CD4-positive, alpha-beta T cell treated with Interleukin-6 for 4 hours (primary cell): ENCODE results near the gene HOXC9.
A peak's percentile ranks its signal among the peaks of the same experiment; 100 is the strongest.

Experiments used
- DNase-seq: peaks from one replicate; pipeline ENCODE4 v3.0.0-alpha.2; 2020; ENCODE audit warnings: mixed read lengths

HOXC9 gene

DNA sequence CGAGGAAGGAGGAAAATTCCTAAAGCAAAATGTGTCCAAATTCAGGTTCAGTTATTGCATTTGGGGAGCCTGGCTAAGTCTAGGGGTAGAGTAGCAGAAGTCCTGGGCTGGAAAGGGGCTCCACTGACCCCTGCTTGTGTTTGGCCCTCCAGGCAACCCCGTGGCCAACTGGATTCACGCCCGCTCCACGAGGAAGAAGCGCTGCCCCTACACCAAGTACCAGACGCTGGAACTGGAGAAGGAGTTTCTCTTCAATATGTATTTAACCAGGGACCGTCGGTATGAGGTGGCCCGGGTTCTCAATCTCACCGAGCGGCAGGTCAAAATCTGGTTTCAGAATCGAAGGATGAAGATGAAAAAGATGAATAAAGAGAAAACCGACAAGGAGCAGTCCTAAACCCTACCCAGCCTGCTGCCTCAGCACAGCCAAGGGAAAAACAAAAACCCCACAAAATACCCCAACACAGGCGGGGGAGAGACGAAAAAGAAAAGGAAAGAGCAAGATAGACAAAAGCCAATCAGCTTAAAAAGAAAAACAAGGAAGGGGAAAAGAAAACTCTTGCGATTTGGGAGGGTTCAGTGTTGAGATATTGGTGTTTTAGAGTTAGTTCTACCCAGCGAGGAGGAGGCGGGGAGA, 2.4 kb downstream of the HOXC9 start:
- no peak for DNase-seq

DNA sequence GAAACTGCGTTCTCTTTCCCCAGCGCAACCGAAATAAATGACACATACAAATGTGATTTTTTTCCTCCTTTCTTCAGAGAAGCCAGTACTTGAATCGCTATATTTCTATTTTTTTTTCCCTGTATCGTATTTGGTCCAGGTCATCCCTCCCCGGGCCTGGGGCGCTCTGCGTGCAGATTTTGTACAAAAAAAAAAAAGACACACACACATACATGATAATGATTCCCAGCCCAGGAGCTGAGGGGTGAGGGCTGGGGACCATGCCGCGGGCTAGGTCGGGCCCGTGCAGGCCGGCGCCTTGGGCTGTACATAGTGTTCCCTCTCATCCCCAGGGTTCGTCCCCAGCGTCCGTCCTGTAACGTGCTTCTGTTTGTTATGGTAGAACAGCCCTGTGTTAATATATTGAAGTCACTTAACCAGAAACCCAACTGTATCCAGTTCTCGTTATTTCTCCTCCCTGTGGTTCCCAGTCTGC, 3.0 kb downstream of the HOXC9 start:
- no peak for DNase-seq

DNA sequence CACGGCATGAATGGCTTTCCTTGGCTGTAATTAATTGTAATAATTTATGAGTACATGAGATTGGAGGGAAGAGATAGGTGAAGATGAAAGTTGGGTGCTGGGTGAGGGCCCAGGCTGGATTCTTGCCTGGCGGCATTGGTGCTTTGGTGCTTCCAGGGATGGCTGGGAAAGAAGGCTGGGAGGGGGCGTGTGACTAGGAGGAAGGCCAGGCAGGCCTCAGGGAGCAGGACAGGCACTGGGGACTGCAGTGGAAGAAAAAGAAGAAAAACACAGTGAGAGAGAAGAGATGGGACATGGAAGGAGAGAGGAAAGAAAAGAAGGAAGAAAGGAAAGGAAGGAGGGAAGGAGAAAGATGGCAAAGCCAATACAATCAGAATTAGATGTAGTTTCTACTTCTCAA, 3.7 kb downstream of the HOXC9 start:
- DNase-seq: no peak

DNA sequence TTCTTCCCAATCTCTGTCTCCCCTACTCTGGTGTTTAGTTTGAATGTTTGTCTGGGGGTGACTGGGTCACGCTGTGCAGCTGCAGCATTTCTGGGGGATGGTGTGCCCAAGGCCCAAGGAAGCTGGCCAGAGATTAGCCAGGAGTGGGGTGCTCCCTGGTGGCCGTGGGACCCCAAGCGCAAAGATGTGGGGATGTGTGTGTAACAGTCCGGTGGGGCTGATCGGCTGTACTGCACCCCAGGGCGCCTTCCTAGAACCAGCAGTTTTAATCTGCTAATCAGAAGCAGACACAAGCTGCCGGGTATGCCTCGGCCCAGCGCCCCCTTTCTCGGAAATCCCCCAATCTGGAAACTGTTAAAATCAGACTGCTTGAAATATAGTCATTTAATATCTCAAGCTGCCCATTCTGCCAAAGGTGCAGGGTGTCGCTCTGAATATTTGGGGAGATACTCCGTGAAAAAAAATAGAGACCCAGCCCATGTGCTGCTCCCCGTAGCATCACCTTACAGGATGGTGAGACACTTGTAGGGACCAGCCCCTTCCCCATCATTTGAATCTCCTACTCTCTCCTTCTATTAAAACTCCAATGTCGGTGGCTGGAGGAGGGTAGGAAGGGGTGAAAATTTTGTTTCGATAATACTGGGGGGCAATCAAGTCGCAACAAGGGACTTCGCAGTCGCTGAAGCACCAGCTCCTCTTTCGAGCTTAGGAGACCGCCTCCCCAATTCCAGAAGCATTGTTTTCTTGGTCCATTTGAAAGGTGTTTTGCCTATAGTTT, 4.3 kb downstream of the HOXC9 start:
- no peak for DNase-seq

DNA sequence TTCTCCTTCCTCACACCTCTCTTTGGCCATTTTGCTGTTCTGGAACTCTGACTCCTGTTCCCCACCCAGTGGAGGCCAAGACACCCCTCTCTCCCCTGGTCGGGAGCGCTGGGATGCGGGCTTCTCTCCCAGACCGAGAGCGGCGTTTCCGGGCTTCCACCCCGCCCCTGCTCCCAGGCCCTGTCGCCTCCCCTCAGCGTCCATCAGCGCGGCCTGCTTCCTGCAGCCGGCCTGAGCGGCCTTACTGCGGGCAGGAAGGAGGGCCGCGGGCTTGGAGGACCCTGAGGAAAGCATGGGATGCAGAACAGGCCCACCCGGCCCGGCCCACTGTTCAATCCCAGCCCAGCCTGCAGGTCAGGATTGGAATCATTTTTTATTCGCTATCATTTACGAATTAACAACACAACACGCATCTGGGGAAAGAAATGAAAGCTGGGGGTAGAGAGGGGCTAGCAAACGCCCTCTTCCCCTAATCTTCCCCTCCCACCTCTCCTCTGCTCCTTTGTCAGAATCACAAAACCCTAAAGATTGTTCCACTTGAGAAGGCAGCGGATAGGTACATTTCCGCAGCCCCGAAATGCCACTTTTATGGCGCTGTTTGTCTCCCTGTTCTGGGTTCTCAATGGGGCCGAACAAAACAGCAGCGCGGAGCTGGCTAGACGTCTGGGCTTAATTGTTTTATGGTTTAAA, 5.0 kb downstream of the HOXC9 start:
- DNase-seq: no peak

DNA sequence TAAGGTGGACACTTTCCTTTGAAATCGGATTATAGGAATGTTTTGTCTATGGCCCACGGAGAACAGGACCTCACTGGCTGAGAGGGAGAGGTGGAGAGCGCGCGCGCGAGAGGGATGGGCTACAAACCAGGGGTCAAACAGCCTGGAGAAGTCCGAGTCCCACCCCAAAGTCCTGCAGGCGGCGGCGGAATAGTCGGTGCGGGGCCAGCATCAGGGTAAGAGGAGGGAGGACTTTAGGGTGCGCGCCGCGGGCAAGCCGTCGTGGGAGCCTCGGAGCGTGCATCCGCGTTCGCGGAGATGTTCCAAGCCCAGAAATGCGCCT, 5.5 kb downstream of the HOXC9 start:
- no peak for DNase-seq

DNA sequence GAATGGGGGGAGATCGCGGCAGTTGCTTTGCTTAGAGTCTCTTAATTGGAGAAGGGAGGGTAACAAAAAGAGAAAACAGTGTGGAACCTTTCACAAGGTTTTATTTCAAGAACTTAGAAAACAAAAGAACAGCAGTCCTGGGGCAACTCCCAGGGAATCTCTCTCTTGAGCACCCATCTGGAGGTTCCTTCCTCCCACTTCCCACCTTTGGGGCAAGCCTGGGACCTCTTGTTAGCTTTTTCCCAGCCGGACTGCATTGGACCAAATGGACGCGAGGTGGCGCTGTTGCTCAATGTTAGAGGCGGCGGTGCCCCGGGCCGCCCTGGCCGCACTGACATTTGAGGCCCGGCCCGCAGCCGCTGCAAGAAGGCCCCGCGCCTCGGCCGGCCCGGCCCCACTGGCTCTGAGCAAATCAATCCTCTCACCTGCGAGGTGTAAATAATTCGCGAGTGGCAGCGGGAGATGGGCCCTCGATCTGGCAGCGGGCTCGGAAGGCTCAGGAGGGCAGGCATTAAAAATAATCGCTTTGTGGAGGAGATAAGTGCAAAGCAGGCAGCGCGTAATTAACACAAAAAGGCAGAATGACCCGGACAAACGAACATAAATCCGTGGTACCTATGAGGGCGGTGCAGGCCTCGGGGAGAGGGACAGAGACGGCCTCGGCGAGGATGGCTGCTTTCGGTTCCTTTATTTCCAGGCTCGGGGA, 6.0 kb downstream of the HOXC9 start:
- DNase-seq: peak; percentile 88

- no peak for DNase-seq
Observed at GRCh38 chr12:54006559-54007220, 6.7 kb downstream of the HOXC9 start.

- no peak for DNase-seq
Observed at GRCh38 chr12:54007538-54008259, 7.7 kb downstream of the HOXC9 start.

- no peak for DNase-seq
Observed at GRCh38 chr12:54008260-54008552, 8.2 kb downstream of the HOXC9 start.

- DNase-seq: peak; percentile 34
Observed at GRCh38 chr12:54009171-54010052, 9.5 kb downstream of the HOXC9 start.

DNA sequence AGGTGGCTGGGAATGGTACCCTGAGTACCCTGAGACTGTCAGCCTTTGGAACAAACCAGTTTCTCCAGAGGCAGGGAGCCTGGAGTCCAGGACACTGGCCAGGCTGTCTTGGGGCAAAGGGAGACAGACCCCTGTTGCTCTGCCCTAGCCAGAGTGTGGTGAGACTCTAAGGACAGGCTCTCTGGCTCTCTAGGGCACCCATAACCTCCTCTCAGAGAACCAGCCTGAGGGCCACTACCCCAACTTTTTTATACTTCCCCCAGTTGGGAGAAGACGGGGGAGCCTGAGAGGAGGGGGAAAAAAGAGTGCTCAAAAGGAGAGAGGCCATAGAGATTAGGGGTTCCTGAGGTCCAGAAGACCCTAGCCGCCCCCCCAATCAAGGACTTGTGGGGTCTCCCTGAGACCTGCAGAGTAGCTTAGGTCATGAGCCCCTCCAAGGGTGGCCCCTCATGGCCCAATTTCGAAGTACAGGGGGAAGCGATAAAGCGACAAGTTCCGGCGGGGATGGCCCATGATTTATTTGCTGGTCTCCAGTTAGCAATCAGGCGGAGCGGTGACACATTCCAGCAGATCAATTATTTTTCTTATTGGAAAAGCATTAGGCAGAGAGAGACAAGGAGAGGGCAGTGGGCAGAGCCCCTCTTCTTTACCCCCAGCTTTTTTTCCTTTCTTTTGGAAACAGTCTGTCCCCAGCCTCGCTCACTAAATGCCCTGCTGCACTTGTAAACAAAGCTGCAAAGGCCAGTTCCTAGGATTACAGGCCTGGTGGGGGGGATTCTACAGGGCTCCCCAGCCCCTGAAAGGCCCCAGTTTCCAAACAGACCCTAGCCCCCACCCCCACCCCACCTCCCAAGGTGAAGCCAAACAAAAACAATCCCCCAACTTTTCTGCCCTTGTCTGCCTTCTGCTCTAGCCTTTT, 10.4 kb downstream of the HOXC9 start:
- no peak for DNase-seq

DNA sequence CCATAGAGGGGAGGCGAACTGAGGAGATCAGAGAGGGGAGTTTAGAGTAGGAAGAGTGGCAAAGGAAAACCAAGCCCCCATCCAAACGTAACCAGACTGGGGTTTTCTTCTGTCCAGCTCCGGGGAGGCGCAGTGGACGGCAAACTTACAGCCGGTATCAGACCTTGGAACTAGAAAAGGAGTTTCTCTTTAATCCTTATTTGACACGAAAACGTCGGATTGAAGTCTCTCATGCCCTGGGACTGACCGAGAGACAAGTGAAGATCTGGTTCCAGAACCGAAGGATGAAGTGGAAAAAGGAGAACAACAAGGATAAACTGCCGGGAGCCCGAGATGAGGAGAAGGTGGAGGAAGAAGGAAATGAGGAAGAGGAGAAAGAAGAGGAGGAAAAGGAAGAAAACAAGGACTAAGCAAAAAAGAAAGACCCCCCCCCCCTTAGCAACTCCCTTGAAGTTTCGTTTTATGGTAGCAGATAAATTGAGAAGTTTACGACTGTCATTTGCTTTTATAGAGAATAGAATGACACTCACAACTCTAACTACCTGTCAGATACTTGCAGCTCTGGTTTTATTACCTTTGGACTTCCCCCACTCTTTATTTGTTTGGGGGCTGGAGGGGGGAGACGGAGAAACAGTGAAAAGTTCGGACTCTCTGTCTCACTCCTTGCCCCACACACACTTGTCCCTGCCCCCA, 11.2 kb downstream of the HOXC9 start:
- no peak for DNase-seq

- DNase-seq: no peak
Observed at GRCh38 chr12:54011665-54012532, 11.9 kb downstream of the HOXC9 start.

GRCh38 chr12:54012631-54013409, 12.9 kb downstream of the HOXC9 start:
- DNase-seq: no peak

DNA sequence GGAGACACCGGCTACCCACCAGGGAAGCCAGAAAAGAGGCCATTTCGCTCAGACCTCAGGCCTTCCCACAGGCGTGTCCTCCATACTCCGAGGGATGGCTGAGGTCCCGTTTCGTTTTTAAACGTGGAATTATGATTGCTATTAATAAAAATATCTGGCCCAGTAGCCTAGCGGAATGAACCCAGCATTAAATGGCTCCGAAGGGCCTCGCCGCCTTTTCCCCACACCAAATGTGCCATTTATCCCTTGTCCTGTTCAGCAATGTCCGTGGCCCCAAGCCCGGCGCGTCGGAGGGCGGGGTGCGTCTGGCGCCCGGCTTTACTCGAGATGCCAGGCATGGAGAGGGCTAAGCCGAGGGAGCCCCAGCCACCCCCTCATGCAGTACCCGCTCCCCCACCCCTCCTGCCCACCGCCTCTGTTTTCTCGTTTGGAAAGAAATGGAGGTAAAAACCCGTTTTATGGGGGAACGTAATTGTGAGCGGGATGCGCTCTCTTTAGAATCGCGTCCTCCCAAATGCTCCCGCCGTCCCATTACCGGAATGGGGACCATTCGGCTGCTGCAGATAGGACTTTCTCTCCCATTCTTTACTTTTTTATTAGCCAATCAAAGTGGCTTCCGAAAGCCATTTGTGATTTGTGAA, 14.5 kb downstream of the HOXC9 start:
- no peak for DNase-seq
